Tibial nerve (tissue), 4 donors: ENCODE data around the gene DIP2B. TPM values are rescaled to one million over a fixed set of nuclear protein-coding genes. Genes with fewer than 3 reads are reported as not detected.

Experiments
- DNase-seq, 2 donors: peaks; one replicate each; pipeline ENCODE4 v3.0.0-alpha.2; 2019; ENCODE audit warnings: low spot score in 2 of 2
- H3K27ac ChIP-seq, 4 donors: fragments of 200-600 bp; sonication (generic) in 3 of 4; one replicate each; pipeline ENCODE4 v1.5.1; 2017 to 2019; ENCODE audit warnings: mild to moderate bottlenecking in 1 of 4
- H3K27me3 ChIP-seq, 2 donors: fragments of 200-600 bp; sonication (generic) in 1 of 2; one replicate each; pipeline versions ENCODE4 v1.5.1 to v1.6.0; 2017 to 2019
- H3K36me3 ChIP-seq, 3 donors: fragments of 200-600 bp; sonication (generic); one replicate each; pipeline ENCODE4 v1.5.1; 2018 to 2019
- H3K4me1 ChIP-seq, 4 donors: fragments of 200-600 bp; sonication (generic) in 3 of 4; one replicate each; pipeline ENCODE4 v1.5.1; 2017 to 2019
- H3K4me3 ChIP-seq, 4 donors: fragments of 200-600 bp; sonication (generic) in 3 of 4; one replicate each; pipeline ENCODE4 v1.5.1; 2017 to 2019; ENCODE audit warnings: mild to moderate bottlenecking in 1 of 4, moderate library complexity in 1 of 4
- H3K9me3 ChIP-seq, 4 donors: fragments of 200-600 bp; sonication (generic) in 3 of 4; one replicate each; pipeline ENCODE4 v1.5.1; 2017 to 2019
- EP300 ChIP-seq, 2 donors: sonication (generic); formaldehyde crosslinking; IDR thresholded peaks; one replicate each; pipeline ENCODE4 v1.6.1; 2017; ENCODE audit warnings: antibody characterized with exemption in 2 of 2, mild to moderate bottlenecking in 1 of 2
- POLR2A ChIP-seq, 2 donors: fragments of 450-650 bp; IDR thresholded peaks; one replicate each; pipeline ENCODE4 v1.6.1; 2017; ENCODE audit warnings: antibody characterized with exemption in 2 of 2, mild to moderate bottlenecking in 2 of 2, moderate library complexity in 2 of 2
- WGBS, 2 donors: methylation state at CpG; one replicate each; pipeline ENCODE4 v1.1.5; 2018; 5-methylcytosine and 5-hydroxymethylcytosine counted together
- small RNA-seq: library from RNA; depleted of rRNA; stranded (forward); fragments of <200 nt; gene quantifications from one replicate; pipeline ENCODE3, GENCODE V24; 2016
- total RNA-seq, 4 donors: library from RNA; depleted of rRNA; stranded (reverse); fragments of >200 nt; gene quantifications; one replicate each; pipeline ENCODE4 v1.1.0, GENCODE V29; 2016
- TF ChIP-seq, protein P1 (sequence below), 5 experiments: fragments of 200-600 bp in 3 of 5; fragments of 450-650 bp in 2 of 5; sonication (generic) in 3 of 5; IDR thresholded peaks; one replicate each; pipeline ENCODE4 v1.5.1; 2016 to 2019; ENCODE audit warnings: antibody characterized with exemption in 5 of 5, mild to moderate bottlenecking in 3 of 5, moderate library complexity in 2 of 5

DIP2B gene
- total RNA-seq, 4 donors from 2014 or later = 38.6 to 59.0 (median 44.8) TPM

DNA sequence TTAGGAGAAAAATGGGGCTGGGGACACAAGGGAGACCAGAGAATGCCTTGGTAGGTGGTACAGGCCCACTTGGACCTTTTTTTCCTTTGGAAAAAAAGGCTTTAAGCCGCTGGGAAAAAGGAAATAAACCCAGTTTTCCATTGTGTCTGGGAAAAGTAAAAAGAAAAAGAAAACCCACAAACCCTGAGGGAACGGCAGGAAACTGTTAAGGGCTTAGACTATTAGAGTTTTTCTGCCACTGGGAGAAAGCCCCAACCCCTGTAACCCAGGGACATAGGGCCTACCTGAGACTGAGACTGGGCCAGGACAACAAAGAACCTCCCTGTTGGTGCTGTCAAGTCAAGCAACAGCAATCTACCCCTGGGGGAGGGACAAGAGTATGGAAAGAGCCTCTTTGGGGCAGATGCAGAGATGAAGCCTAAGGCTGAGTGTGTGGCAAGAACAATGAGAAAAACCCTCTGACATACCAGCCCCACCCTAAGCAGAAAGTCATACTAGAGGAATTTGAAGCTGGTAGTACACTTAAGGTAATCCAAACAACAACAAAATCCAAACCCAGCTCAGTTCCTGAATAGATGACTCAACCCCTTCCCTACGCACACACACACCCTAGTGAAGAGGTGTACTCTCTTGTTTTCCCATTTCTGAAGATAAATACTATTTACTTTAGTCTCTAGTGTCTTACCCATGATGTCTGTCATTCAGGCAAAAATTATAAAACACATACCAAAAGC, 281.9 kb downstream of the DIP2B start:
- no peaks in the 10 kb centered on the region for H3K27me3 ChIP-seq
- no peak for TF ChIP-seq EP300 (IDR thresholded peaks at IDR 0.05)
- no peak for TF ChIP-seq POLR2A (IDR thresholded peaks at IDR 0.05)
- TF ChIP-seq, protein P1, sequence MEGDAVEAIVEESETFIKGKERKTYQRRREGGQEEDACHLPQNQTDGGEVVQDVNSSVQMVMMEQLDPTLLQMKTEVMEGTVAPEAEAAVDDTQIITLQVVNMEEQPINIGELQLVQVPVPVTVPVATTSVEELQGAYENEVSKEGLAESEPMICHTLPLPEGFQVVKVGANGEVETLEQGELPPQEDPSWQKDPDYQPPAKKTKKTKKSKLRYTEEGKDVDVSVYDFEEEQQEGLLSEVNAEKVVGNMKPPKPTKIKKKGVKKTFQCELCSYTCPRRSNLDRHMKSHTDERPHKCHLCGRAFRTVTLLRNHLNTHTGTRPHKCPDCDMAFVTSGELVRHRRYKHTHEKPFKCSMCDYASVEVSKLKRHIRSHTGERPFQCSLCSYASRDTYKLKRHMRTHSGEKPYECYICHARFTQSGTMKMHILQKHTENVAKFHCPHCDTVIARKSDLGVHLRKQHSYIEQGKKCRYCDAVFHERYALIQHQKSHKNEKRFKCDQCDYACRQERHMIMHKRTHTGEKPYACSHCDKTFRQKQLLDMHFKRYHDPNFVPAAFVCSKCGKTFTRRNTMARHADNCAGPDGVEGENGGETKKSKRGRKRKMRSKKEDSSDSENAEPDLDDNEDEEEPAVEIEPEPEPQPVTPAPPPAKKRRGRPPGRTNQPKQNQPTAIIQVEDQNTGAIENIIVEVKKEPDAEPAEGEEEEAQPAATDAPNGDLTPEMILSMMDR (IDR thresholded peaks at IDR 0.05) = no peak
- DNase-seq = no peak
- peaks cover 0 to 45% (median 0%) of the 10 kb centered on the region in 3 donors for H3K36me3 ChIP-seq
- 79 to 84% methylated on average over 3 of the region's 3 CpGs for WGBS, 2 donors
- H3K27ac ChIP-seq = peak overlapping the region in 3 of 4 donors; percentile 11 to 69 (median 52)
- peaks cover 0 to 5% (median 0%) of the 10 kb centered on the region in 4 donors for H3K4me1 ChIP-seq
- no peak overlapping the region for H3K4me3 ChIP-seq
- peaks cover 0 to 11% (median 0%) of the 10 kb centered on the region in 4 donors for H3K9me3 ChIP-seq

DNA sequence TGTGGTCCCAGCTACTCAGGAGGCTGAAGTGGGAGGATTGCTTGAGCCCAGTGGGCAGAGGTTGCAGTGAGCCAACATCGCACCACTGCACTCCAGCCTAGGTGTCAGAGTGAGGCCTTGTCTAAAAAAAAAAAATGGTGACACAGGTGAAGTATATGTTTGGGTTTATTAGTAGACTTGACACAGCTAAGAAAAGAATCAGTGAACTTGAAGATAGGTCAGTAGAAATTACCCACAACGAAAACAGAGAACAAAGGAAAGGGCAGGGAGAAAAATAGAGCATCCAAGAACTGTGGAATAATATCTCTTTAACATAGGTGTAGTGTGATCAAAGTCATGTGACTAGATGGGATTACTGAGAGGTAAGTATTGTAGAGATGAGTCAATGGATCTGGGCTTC, 282.8 kb downstream of the DIP2B start:
- 93 to 96% methylated on average over 2 of the region's 2 CpGs for WGBS, 2 donors
- Histone ChIP-seq H3K9me3 (peaks cover 0 to 11% (median 0%) of the 10 kb centered on the region in 4 donors), H3K4me3 (no peak overlapping the region), H3K4me1 (peaks cover 0 to 5% (median 0%) of the 10 kb centered on the region in 4 donors), H3K27ac (peak overlapping the region in 2 of 4 donors; percentile 33 to 52), H3K36me3 (peaks cover 0 to 39% (median 0%) of the 10 kb centered on the region in 3 donors), H3K27me3 (no peaks in the 10 kb centered on the region)
- TF ChIP-seq POLR2A (IDR thresholded peaks at IDR 0.05) = no peak
- TF ChIP-seq EP300 (IDR thresholded peaks at IDR 0.05) = no peak
- TF ChIP-seq, protein P1 (IDR thresholded peaks at IDR 0.05) = no peak
- DNase-seq = no peak

DNA sequence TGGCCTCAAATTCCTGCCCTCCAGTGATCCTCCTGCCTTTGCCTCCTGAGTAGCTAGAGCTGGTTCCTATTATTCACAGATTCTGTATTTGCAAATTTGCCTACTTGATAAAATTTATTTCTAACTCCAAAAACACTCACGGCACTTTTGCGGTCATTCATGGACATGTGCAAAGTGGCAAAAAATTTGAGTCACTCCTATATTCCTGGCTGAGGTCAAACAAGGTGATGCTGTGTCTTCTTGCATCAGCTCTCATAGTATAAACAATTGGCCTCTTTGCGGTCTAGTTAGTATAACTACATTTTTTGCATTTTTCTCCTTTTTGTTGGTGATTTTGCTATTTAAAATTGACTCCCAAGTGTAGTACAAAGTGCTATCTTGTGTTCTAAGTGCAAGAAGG, 283.8 kb downstream of the DIP2B start:
- Histone ChIP-seq H3K27me3 (no peaks in the 10 kb centered on the region), H3K27ac (no peak overlapping the region), H3K9me3 (peaks cover 0 to 11% (median 0%) of the 10 kb centered on the region in 4 donors), H3K36me3 (peaks cover 0 to 36% (median 0%) of the 10 kb centered on the region in 3 donors), H3K4me1 (peaks cover 0 to 5% (median 0%) of the 10 kb centered on the region in 4 donors), H3K4me3 (no peak overlapping the region)
- TF ChIP-seq POLR2A (IDR thresholded peaks at IDR 0.05) (no peak), EP300 (IDR thresholded peaks at IDR 0.05) (no peak)
- TF ChIP-seq, protein P1 (IDR thresholded peaks at IDR 0.05) = no peak
- DNase-seq = no peak
- WGBS, 2 donors = 68 to 85% methylated on average over 3 of the region's 3 CpGs

DNA sequence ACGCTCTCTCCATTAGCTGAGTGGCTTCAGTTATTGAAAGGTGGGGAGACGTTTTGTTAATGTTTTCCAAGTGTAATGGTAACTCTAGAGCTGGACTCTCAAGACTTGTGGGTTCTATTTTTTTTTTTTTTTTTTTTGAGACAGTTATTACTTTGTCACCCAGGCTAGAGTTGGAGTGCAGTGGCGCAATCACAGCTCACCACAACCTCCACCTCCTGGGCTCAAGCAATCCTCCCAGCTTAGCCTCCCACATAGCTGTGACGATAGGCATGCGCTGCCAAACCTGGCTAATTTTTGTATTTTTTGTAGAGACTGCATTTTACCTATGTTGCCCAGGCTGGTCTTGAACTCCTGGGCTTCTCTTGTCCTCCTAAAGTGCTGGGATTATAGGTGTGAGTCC, 285.3 kb downstream of the DIP2B start:
- Histone ChIP-seq H3K4me3 (no peak overlapping the region), H3K4me1 (peaks cover 0 to 5% (median 0%) of the 10 kb centered on the region in 4 donors), H3K27me3 (no peaks in the 10 kb centered on the region), H3K36me3 (peaks cover 0 to 27% (median 0%) of the 10 kb centered on the region in 3 donors), H3K9me3 (peaks cover 0 to 11% (median 0%) of the 10 kb centered on the region in 4 donors), H3K27ac (no peak overlapping the region)
- WGBS, 2 donors = 92 to 96% methylated on average over 5 of the region's 5 CpGs
- TF ChIP-seq POLR2A (IDR thresholded peaks at IDR 0.05) (no peak), EP300 (IDR thresholded peaks at IDR 0.05) (no peak)
- TF ChIP-seq, protein P1 (IDR thresholded peaks at IDR 0.05) = no peak
- no peak for DNase-seq

Small RNA genes lying within 50 kb of the gene (small RNA-seq; reads per million reads assigned to genes)
- not detected for gene RF00019
- not detected for gene RNU6-238P
- gene RNU6-769P = not detected

Other genes starting within 250 kb of the DIP2B start
- 100 to 1,000 TPM in 3 of 4 donors, 10 to 100 TPM in 1; 87.7 to 213 (median 152) TPM for gene LIMA1, start 221.5 kb upstream of the DIP2B start, total RNA-seq
- not detected for gene FAM186A, start 108.4 kb upstream of the DIP2B start, total RNA-seq
- 10 to 100 TPM; 35.7 to 72.6 (median 43.4) TPM for gene LARP4, start 104.1 kb upstream of the DIP2B start, total RNA-seq